GM18526 (cell line): Measurements from ENCODE around the gene QPCT.

Experiments
- POLR2A ChIP-seq: IDR thresholded peaks from 3 replicates; pipeline ENCODE4 v1.6.1; 2011; ENCODE audit not compliant: insufficient read length; ENCODE audit errors: extremely low read depth

The QPCT gene

DNA sequence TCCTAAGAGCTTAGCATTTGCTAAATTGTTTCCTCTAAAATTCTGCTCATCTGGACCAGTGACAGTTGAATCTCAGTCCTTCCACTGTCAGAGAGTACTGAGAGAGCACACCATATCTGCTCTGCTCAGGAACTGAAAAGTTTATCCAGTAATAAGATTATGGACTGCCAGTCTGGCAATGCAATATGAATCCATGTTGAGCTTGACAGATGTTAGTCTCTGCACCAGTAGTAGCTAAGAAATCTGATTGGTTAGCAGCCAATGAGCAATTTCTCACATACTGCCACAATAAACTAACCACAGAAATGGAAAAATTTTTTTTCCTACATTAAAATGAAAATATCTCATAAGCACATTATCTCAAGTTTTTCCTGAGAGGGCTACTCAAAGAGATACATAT lies 22.1 kb upstream of the QPCT start:
- TF ChIP-seq POLR2A, result no peak

DNA sequence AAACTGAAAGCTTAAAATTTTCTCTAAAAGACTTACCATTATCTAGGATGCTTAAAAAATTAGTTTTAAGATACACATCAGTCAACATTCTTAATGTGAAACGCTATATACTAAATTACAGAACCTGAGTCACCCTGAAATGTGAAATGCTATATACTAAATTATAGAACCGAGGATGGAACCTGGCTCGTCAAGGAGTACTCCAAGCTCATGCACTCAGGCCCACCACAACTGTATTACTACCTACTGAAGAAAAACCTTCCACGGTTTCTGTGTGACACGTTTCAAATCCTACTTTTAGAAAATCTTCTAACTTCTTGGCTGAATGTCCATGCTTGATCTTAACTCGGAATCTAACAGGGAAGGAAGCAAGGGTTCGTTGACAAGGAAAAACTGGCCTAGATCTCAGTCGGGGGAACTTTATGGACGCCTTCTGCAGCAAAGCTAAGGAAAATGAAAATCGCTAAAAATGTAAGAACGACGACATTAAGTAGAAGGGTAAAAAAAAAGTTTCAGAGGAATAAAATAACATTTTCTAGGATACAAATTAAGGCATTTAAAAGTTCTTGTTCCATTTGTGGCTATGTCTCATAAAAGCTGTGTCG lies 21.2 kb upstream of the QPCT start:
- TF ChIP-seq POLR2A, result no peak

DNA sequence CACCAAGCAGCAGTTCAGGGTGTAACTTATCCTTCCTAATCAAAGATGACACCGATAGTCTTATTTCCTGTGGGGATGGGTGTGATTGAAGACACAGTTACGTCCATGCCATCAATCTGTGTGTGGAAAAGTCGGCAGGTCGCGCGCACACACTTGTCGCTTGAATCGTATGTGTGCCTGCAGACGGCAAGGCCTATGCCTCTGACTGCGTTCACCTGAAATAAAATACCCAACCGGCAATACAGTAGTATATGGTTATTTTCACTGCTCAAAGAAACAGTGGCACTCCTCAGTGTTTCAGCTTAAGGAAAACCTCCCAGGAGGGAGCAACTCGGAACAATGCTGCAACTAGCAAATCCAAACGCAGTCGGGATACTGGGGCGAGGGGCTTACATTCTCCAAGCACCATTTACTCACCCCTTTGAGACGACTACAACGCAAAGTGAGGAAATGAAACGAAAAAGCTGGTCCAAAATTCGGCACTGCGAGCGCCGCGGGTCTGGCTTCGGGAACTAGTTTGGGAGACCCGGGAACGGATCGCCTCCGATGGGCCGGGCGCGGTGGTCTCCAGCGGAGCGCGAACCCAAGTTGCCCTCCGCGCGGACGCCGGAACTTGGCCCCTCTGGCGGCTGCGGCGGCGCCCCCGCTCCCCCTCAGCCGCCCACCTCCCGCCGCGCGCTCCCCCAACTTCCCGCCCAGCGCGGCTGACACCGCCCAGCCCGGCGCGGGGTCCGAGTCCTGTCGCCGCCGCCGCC lies 20.5 kb upstream of the QPCT start:
- no peak for TF ChIP-seq POLR2A

DNA sequence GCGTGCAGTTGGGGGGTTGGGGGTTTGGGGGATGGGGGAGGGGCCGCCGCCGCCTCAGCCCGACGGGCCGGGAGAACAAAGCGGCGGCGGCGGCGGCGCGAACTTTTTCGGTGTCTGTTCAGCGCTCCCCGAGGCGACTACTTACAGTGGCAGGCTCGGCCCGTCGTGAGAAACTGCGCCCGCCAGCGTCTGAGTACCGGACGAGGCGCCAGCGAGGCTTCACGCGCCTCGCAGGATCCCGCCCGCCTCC lies 20.0 kb upstream of the QPCT start:
- TF ChIP-seq POLR2A, result peak; percentile 42

DNA sequence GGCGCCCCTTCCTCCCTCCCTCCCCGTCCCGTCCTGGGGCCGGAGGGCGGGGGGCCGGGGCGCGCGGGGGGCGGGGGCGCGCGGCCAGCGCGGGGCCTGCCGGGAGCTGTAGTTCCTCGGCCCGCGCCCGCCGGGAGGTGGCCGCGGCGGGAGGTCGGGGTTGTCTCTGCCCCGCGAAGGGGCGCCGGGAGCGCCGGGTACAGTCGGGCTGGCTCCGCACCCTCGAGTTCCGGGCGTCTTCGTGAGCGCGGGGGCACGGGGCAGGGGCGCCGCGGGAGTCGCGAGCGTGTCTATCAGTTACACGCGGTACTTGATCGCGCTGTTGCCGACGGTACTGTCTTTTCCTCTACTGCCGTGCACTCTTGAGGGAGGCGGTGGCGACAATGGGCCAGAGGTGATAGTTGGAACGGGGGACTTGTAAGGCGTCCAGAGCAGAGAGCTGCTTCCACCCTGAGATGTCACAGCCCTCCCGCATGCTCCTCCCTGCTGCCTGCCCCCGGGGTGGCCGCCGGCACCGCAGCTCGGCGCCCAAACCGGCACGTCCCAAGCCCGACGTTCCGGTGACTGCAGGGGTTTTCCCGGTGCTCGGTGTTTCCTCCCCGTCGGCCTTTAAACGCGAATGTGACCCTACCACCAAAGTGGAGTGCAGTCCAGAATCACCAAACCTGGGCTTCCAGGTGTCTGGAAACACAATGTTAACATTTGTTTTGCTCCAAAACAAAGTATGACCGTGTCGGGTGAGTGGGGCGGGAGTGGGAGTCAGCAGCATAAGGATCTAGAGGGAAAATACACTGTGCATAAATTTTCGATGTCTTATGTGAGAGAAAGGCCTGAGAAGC lies 19.4 kb upstream of the QPCT start, which contains the start of gene PRKD3:
PRKD3 (minus strand) TSS at position 48 of the 839 bp plus-strand sequence. CDS start 8,309 bp downstream, outside the sequence.
- TF ChIP-seq POLR2A, result no peak

DNA sequence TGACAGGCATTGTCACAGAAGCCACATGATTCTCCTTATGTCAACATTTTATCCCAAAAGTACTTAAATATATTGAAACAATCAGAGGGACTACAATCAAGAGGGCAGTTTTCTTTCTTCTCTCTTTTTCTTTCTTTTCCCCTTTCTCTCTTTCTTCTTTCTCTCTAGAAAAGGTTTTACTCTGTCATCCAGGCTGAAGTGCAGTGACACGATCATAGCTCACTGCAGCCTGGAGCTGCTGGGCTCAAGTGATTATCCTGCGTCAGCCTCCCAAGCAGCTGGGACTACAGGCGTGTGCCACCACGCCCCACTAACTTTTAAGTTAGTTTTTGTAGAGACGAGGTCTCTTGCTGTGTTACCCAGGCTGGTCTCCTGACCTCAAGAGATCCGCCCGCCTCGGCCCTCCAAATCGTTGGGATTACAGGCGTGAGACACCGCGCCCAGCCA lies 18.8 kb upstream of the QPCT start:
- no peak for TF ChIP-seq POLR2A

DNA sequence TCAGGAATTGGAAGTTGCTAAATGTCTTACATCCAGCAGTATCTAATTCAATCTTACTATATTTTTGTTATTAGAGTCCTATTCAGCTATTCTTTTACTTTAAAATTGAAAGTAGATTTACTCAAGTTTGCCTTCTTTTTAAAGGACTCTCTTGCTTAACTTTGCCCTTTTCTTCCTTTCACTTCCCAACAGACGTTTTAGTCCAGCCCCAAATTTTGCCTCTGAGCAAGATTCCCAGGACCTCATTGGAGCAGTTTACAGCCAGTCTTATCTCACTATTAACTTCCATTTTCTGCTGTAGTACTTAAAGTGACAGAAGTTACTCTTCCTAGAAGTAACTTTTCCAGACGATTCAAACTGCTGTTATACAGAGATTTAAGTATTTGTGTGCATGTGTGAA lies 18.1 kb upstream of the QPCT start:
- TF ChIP-seq POLR2A, result no peak

DNA sequence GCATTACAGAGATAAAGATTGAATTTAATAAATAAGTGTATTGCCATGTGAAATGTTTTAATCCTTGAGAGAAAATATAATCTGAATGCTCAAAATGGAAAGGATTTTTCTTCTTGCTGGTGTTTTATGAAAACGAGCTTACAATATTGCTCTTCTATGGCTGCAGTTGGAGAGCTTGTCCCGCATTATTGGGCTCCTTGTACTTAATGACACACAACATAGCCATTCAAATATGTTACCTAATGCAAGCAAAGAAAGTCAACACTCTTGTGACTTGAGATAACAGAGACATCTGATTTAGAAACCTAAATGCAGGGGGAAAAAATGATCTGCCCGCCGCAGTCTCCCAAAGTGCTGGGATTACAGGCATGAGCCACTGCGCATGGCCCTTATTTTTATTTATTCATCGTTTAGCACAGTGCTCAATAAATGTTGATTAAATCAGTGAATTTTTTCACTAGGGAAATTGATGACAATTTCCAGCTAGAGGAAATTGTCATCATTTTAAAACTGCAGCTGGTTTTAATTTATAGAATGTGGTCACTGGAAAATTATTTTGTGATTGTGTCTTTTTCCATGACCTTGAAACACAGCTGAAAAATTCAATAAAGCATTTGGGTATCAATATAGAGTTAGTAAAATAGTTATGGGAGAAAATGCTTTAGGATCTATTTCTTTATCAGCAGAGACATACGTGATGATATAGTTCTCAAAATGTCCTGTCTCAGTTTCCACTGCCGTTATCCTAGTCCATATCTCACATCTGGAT lies 17.4 kb upstream of the QPCT start:
- no peak for TF ChIP-seq POLR2A

DNA sequence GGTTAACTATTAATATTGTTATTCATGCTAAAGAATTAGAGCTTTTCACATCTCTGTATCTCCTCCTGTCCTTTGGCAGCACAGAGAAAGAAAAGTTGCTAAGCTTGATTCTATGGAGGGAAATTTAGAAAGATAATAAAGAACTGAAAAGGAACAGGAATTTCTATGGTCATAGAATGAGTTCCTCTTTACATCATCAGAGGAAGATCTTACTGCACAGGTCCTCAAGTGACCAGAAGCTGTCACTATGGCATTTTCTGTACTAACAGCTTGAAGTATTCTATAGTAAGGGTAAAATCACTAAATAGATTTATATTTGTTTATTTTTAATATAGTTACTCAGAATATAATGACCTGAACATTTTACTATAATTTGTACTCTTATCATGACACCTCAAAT lies 13.7 kb upstream of the QPCT start:
- no peak for TF ChIP-seq POLR2A

DNA sequence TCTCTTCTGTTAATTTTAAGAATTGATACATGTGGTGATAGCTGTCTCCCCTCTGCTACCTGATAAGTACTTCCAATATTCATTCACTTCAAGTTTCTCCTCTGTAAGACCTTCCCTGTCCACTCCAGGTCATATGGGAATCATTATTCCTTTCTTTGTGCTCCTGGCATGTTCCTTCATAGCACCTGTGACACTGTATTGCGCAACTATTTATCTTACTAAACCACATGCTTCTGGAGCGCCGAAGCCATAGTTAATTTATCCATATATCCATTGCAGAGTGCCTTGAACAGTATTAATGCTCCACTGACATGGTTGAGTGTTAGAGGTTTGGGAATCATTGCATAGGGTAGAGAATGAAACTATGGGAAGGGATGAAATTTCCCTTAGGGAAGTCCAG lies 11.9 kb upstream of the QPCT start:
- TF ChIP-seq POLR2A, result no peak

DNA sequence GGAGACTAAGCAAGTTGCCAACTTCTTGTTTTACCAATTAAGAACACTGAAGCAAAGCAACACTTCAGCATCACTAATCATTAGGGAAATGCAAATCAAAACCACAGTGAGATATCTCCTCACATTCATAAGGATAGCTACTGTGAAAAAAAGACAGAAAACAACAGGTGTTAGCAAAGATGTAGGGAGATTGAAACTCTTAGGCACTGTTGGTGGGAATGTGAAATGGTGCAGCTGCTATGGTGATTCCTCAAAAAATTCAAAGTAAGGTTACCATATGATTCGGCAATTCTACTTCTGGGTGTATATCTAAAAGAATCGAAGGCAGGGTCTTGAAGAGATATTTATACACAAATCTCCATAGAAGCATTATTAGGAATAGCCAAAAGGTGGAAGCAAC lies 11.2 kb upstream of the QPCT start:
- no peak for TF ChIP-seq POLR2A

DNA sequence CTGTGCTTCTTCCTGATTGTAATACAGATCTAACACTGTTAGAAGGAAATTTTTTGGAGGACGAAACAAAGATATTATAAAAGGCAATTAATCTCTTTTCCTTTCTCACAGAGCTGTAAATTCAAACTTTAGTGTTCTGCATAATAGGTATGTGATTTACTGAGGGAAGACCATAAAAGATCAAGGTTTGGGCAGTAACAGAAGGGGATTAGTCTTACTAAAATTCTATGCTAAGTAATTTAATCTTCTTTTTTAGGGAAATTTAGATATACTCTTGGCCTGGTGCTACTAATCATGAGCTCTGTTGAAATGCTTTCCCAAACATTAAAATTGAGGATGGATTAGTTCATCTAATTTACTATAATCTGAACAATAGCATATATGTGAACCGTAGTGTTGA lies 8.8 kb upstream of the QPCT start:
- no peak for TF ChIP-seq POLR2A

DNA sequence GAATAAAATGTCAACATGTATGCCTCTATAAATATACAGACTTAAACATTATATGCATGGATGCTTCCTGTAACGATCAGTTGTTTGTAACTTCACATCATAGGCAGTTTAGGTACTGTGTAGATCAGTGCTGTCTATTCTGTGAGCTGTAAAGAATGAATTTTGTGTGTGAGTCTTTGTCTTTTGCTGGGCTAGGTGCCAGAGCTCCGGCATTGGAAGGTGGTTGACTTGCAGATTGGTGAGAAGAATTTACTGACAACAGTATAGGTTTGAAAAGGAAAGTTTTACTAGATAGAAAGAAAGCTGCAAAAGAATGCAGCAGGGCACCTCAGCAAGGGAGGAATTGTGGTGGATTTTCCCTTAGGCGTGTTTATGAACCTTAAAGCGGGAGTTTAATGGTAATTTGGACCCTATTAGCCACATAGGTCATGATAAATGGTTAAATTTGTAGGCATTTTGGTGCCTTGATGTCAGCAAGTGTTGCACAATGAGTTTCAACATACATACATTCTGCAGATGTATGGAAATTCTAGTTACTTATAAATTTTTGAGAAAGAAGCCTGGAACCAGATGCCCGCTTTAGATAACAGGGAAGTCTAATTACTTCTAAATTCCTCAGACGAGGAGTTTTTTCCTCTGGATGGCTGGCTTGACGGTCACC lies 6.7 kb upstream of the QPCT start:
- TF ChIP-seq POLR2A, result no peak

DNA sequence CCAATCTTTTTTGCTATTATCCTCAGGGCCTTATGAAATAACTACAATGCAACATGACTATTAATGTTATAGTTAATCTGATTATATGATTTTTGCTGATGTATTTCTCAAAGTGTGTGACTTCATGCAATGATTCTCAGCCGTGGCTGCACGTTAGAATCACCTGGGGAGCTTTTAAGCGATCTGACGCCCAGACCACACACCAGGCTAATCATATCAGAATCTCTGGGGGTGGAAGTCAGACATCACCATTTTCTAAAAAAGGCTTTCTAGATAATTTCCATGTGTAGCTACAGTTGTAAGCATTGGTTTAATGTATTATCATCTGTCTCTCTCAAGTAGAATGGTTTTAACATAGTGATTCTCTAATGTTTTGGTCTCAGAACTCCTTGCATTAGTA lies 5.5 kb upstream of the QPCT start:
- TF ChIP-seq POLR2A, result no peak

DNA sequence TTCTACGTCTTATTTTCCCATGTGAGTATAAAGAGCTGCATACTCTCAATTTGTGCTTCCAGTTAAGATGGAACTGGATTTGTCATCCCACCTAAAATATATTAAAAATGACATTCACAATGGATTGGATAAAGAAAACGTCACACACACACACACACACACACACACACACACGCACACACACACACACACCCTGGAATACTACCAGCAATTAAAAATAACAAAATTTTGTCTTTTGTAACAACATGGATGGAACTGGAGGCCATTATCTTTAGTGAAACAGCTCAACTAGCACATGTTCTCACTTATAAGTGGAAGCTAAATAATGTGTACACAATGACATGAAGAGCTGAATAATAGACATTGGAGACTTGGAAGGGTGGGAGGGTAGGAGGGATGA lies 3.8 kb upstream of the QPCT start:
- TF ChIP-seq POLR2A, result no peak
